K562 (cell line): ENCODE measurements around the gene ATP8A1.

Experiments used
- BACH1 ChIP-seq: fragments of 200-800 bp; sonication (Bioruptor generic); IDR thresholded peaks from 2 replicates; pipeline ENCODE4 v1.6.1; 2016; ENCODE audit warnings: missing genetic modification characterization, missing compliant biosample characterization
- CTCF ChIP-seq, 3 experiments: IDR thresholded peaks in 2 of 3; conservative IDR thresholded peaks in 1 of 3; 2 replicates each; pipeline ENCODE4 v1.5.1; 2011 to 2012; ENCODE audit warnings: low read length in 3 of 3, mild to moderate bottlenecking in 3 of 3, control low read depth in 2 of 3, improper control_type of control experiment in 1 of 3, inconsistent platforms in 1 of 3, low read depth in 1 of 3, mixed read lengths in 1 of 3, moderate library complexity in 1 of 3; ENCODE audit not compliant: insufficient read depth in 2 of 3
- HDAC6 ChIP-seq: IDR thresholded peaks from 2 replicates; pipeline ENCODE4 v1.6.1; 2012; ENCODE audit warnings: low read depth, mild to moderate bottlenecking, control low read depth, inconsistent platforms, low read length, moderate library complexity
- MAX ChIP-seq: sonication (generic); formaldehyde crosslinking; IDR thresholded peaks from 2 replicates; pipeline ENCODE4 v1.9.0; 2022; ENCODE audit warnings: mild to moderate bottlenecking, missing genetic modification reagents
- NONO ChIP-seq, 2 experiments: fragments of 200-400 bp in 1 of 2; fragments of 450-650 bp in 1 of 2; formaldehyde crosslinking in 1 of 2; IDR thresholded peaks; 2 replicates each; pipeline ENCODE4 v1.6.1; 2017; ENCODE audit warnings: low read depth in 2 of 2, mild to moderate bottlenecking in 2 of 2, moderate library complexity in 2 of 2, low read length in 1 of 2
- NR2C2 ChIP-seq, 2 experiments: fragments of 200-800 bp in 1 of 2; sonication (Bioruptor generic) in 1 of 2; sonication (generic) in 1 of 2; formaldehyde crosslinking in 1 of 2; IDR thresholded peaks; 2 replicates each; pipeline versions ENCODE4 v1.6.1 to v1.8.0; 2016 to 2022; ENCODE audit warnings: mild to moderate bottlenecking in 1 of 2, missing compliant biosample characterization in 1 of 2, missing genetic modification characterization in 1 of 2, missing genetic modification reagents in 1 of 2
- SP2 ChIP-seq: IDR thresholded peaks from 2 replicates; pipeline ENCODE4 v1.6.1; 2011; ENCODE audit warnings: mild to moderate bottlenecking, low read depth, low read length, moderate library complexity; ENCODE audit not compliant: poor library complexity, severe bottlenecking; ENCODE audit errors: extremely low read depth
- ZC3H4 ChIP-seq: sonication (generic); formaldehyde crosslinking; IDR thresholded peaks from 2 replicates; pipeline ENCODE4 v1.9.0; 2021; ENCODE audit warnings: missing genetic modification reagents, borderline replicate concordance

GRCh38 chr4:42360256-42360669, 296.6 kb downstream of the ATP8A1 start:
- TF ChIP-seq NONO (IDR thresholded peaks at IDR 0.05; ENCODE audit: low read depth in 2 of 2, low read length in 1 of 2) (no peak), CTCF (IDR thresholded peaks at IDR 0.05 in 2 of 3, conservative IDR thresholded peaks at IDR 0.05 in 1 of 3; ENCODE audit: insufficient read depth in 2 of 3, low read depth in 1 of 3, low read length in 3 of 3) (no peak), HDAC6 (no peak), ZC3H4 (no peak), NR2C2 (CRISPR knock-in tag; IDR thresholded peaks at IDR 0.05) (no peak), NR2C2 (tag; IDR thresholded peaks at IDR 0.05) (no peak), MAX (CRISPR knock-in tag) (no peak), SP2 (no peak), BACH1 (tag) (no peak)
